ENCODE measurements around the gene SEMA5A.

The SEMA5A gene

DNA sequence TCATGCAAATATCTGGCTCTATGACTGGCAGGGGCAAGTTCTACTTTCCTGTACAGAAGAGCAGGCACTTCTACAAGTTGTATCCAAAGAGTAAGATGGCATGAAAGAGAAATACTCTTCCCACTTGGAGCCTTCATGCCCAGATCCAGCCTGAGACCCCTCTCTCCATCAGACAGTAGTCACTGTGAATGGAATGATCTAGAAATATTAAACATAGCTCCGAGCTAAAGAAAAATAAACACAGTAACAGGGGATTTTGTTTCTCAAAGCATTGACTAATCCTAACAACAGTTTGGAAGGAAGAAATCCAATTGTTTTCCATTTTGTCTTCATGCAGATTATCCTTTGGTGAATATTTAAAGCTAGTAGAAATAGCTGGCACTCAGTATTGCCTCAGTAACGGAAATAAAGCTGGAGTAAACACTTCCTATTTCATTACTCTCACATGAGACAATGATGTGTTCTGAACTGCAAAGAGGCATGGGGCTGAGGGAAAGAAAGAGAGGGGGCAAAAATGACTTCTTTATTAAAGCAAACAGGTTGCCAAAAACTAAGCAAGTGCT, 100.0 kb downstream of the SEMA5A start:
- no peak overlapping the region for H3K4me2 ChIP-seq (ENCODE audit: low read length, poor library complexity, severe bottlenecking)
- no peak overlapping the region for H4K8ac ChIP-seq (ENCODE audit: low read length)
- no peak overlapping the region for H3K14ac ChIP-seq (ENCODE audit: low read length in 2 of 2)
- H3K4me3 ChIP-seq (ENCODE audit: insufficient read depth in 1 of 2, low read depth in 1 of 2, low read length in 2 of 2) = no peak overlapping the region
- H3K18ac ChIP-seq (ENCODE audit: low read depth in 1 of 2, low read length in 2 of 2) = no peak overlapping the region
- no peak overlapping the region for H2AFZ ChIP-seq (ENCODE audit: low read depth, low read length)
- peak overlapping the region; percentile 75 for H2AK5ac ChIP-seq (ENCODE audit: low read length, severe bottlenecking)
- peak; percentile 54 for DNase-seq
- H2BK5ac ChIP-seq (ENCODE audit: low read depth, low read length, poor library complexity, severe bottlenecking) = no peak overlapping the region
- no peak overlapping the region for H2BK120ac ChIP-seq (ENCODE audit: low read depth, low read length)
- peak overlapping the region in 1 of 2 experiments; percentile 62 for H3K4ac ChIP-seq (ENCODE audit: low read depth in 1 of 2, low read length in 2 of 2)
- peaks cover 3% of the 10 kb centered on the region for H3K9me3 ChIP-seq (ENCODE audit: control insufficient read depth, low read length)
- peaks cover 27% of the 10 kb centered on the region for H3K79me1 ChIP-seq (replicated peaks; ENCODE audit: low read length, poor library complexity, severe bottlenecking)
- no peak overlapping the region for H4K91ac ChIP-seq (ENCODE audit: low read length)
- H2BK12ac ChIP-seq (ENCODE audit: low read length in 2 of 2) = no peak overlapping the region
- H3K36me3 ChIP-seq (ENCODE audit: control insufficient read depth in 1 of 2, insufficient read depth in 2 of 2, low read depth in 1 of 2, low read length in 2 of 2) = peaks cover 0 to 2% of the 10 kb centered on the region in 2 experiments
- H3K4me1 ChIP-seq (ENCODE audit: control insufficient read depth, insufficient read depth, low read depth, low read length) = peaks cover 13% of the 10 kb centered on the region
- H3K9ac ChIP-seq (ENCODE audit: low read length) = peak overlapping the region; percentile 72
- H3K27ac ChIP-seq (ENCODE audit: low read length, poor library complexity, severe bottlenecking) = no peak overlapping the region
- H3K27me3 ChIP-seq (ENCODE audit: control insufficient read depth in 1 of 2, insufficient read depth in 1 of 2, low read length in 2 of 2) = no peaks in the 10 kb centered on the region
- WGBS = no CpG with 5 or more reads among the region's 2 CpGs
- no peak overlapping the region for H3K23ac ChIP-seq (ENCODE audit: low read length in 2 of 2)
- H2BK15ac ChIP-seq (ENCODE audit: low read depth, poor library complexity, severe bottlenecking) = no peak overlapping the region

DNA sequence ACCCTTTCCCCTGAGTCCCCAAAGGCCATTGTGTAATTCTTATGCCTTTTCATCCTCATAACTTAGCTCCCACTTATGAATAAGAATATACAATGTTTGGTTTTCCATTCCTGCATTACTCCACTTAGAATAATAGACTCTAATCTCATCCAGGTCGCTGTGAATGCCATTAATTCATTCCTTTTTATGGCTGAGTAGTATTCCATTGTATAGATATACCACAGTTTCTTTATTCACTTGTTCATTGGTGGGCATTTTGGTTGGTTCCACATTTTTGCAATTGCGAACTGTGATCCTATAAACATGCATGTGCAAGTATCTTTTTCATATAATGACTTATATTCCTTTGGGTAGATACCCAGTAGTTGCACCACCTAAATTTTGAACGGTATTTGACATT, 101.5 kb downstream of the SEMA5A start:
- no peak overlapping the region for H3K14ac ChIP-seq (ENCODE audit: low read length in 2 of 2)
- H3K27ac ChIP-seq (ENCODE audit: low read length, poor library complexity, severe bottlenecking) = no peak overlapping the region
- H2BK12ac ChIP-seq (ENCODE audit: low read length in 2 of 2) = no peak overlapping the region
- H2BK120ac ChIP-seq (ENCODE audit: low read depth, low read length) = no peak overlapping the region
- no peak for DNase-seq
- peaks cover 3% of the 10 kb centered on the region for H3K9me3 ChIP-seq (ENCODE audit: control insufficient read depth, low read length)
- H2AFZ ChIP-seq (ENCODE audit: low read depth, low read length) = no peak overlapping the region
- H3K79me1 ChIP-seq (replicated peaks; ENCODE audit: low read length, poor library complexity, severe bottlenecking) = peaks cover 25% of the 10 kb centered on the region
- H3K4me1 ChIP-seq (ENCODE audit: control insufficient read depth, insufficient read depth, low read depth, low read length) = peaks cover 20% of the 10 kb centered on the region
- H3K18ac ChIP-seq (ENCODE audit: low read depth in 1 of 2, low read length in 2 of 2) = no peak overlapping the region
- H3K9ac ChIP-seq (ENCODE audit: low read length) = no peak overlapping the region
- H3K23ac ChIP-seq (ENCODE audit: low read length in 2 of 2) = no peak overlapping the region
- H3K36me3 ChIP-seq (ENCODE audit: control insufficient read depth in 1 of 2, insufficient read depth in 2 of 2, low read depth in 1 of 2, low read length in 2 of 2) = peaks cover 0 to 2% of the 10 kb centered on the region in 2 experiments
- no peak overlapping the region for H4K8ac ChIP-seq (ENCODE audit: low read length)
- no peak overlapping the region for H2AK5ac ChIP-seq (ENCODE audit: low read length, severe bottlenecking)
- H3K27me3 ChIP-seq (ENCODE audit: control insufficient read depth in 1 of 2, insufficient read depth in 1 of 2, low read length in 2 of 2) = no peaks in the 10 kb centered on the region
- no peak overlapping the region for H4K91ac ChIP-seq (ENCODE audit: low read length)
- 100% methylated on average over 1 of the region's 3 CpGs for WGBS
- H3K4ac ChIP-seq (ENCODE audit: low read depth in 1 of 2, low read length in 2 of 2) = no peak overlapping the region
- H3K4me2 ChIP-seq (ENCODE audit: low read length, poor library complexity, severe bottlenecking) = no peak overlapping the region
- no peak overlapping the region for H3K4me3 ChIP-seq (ENCODE audit: insufficient read depth in 1 of 2, low read depth in 1 of 2, low read length in 2 of 2)
- no peak overlapping the region for H2BK5ac ChIP-seq (ENCODE audit: low read depth, low read length, poor library complexity, severe bottlenecking)
- H2BK15ac ChIP-seq (ENCODE audit: low read depth, poor library complexity, severe bottlenecking) = no peak overlapping the region

DNA sequence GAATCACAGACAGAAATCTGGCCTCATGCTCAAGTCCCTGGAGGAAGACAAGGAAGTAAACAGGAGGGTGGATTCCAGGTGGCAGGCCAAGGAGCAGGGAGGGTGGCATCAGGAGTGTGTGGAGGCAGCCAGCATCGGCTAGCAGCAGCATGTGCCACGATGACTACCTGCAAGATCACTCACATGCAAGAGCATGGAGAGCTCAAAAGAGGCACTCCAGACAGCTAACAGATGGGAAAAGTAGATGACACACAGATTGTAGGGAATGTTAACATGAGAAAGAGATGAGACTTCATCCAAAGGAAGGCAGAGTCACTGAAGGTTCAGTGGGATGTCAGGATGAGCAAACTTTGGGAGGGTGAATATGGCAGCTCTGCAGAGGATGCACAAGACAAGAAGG, 104.3 kb downstream of the SEMA5A start:
- WGBS = 96% methylated on average over 2 of the region's 2 CpGs
- peaks cover 29% of the 10 kb centered on the region for H3K79me1 ChIP-seq (replicated peaks; ENCODE audit: low read length, poor library complexity, severe bottlenecking)
- H3K23ac ChIP-seq (ENCODE audit: low read length in 2 of 2) = no peak overlapping the region
- peak overlapping the region in 1 of 2 experiments; percentile 73 for H3K18ac ChIP-seq (ENCODE audit: low read depth in 1 of 2, low read length in 2 of 2)
- peak overlapping the region; percentile 57 for H2AK5ac ChIP-seq (ENCODE audit: low read length, severe bottlenecking)
- H3K9me3 ChIP-seq (ENCODE audit: control insufficient read depth, low read length) = peaks cover 3% of the 10 kb centered on the region
- no peak overlapping the region for H2BK5ac ChIP-seq (ENCODE audit: low read depth, low read length, poor library complexity, severe bottlenecking)
- H3K4me1 ChIP-seq (ENCODE audit: control insufficient read depth, insufficient read depth, low read depth, low read length) = peaks cover 22% of the 10 kb centered on the region
- no peak overlapping the region for H3K4me2 ChIP-seq (ENCODE audit: low read length, poor library complexity, severe bottlenecking)
- no peak overlapping the region for H3K4me3 ChIP-seq (ENCODE audit: insufficient read depth in 1 of 2, low read depth in 1 of 2, low read length in 2 of 2)
- H3K36me3 ChIP-seq (ENCODE audit: control insufficient read depth in 1 of 2, insufficient read depth in 2 of 2, low read depth in 1 of 2, low read length in 2 of 2) = peaks cover 0 to 4% of the 10 kb centered on the region in 2 experiments
- no peak overlapping the region for H2AFZ ChIP-seq (ENCODE audit: low read depth, low read length)
- H3K9ac ChIP-seq (ENCODE audit: low read length) = no peak overlapping the region
- H2BK12ac ChIP-seq (ENCODE audit: low read length in 2 of 2) = peak overlapping the region in 1 of 2 experiments; percentile 61
- H4K91ac ChIP-seq (ENCODE audit: low read length) = no peak overlapping the region
- H2BK120ac ChIP-seq (ENCODE audit: low read depth, low read length) = no peak overlapping the region
- H3K14ac ChIP-seq (ENCODE audit: low read length in 2 of 2) = no peak overlapping the region
- no peaks in the 10 kb centered on the region for H3K27me3 ChIP-seq (ENCODE audit: control insufficient read depth in 1 of 2, insufficient read depth in 1 of 2, low read length in 2 of 2)
- no peak overlapping the region for H4K8ac ChIP-seq (ENCODE audit: low read length)
- no peak overlapping the region for H3K4ac ChIP-seq (ENCODE audit: low read depth in 1 of 2, low read length in 2 of 2)
- no peak overlapping the region for H2BK15ac ChIP-seq (ENCODE audit: low read depth, poor library complexity, severe bottlenecking)
- H3K27ac ChIP-seq (ENCODE audit: low read length, poor library complexity, severe bottlenecking) = peak overlapping the region; percentile 64
- DNase-seq = no peak

DNA sequence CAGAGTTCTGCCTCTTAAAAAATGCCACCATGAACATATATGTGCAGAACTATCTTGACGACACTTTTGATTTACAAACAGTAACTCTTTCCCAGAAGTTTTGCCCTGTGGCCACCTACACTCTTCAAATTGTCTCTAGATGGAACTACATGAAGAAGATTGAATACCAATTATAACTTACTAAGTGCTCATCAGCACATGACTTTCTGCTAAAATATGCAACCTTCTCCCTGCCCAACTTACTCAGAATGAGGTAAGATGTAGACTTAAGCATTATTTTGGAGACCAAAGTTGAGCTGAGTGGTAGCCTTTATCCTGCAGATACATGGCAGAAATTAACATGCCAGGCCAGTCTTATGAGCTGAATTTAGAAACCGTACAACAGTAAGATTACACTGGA, 105.4 kb downstream of the SEMA5A start:
- no peak overlapping the region for H2AFZ ChIP-seq (ENCODE audit: low read depth, low read length)
- no peak overlapping the region for H3K4ac ChIP-seq (ENCODE audit: low read depth in 1 of 2, low read length in 2 of 2)
- H3K23ac ChIP-seq (ENCODE audit: low read length in 2 of 2) = no peak overlapping the region
- WGBS = 53% methylated on average over 2 of the region's 2 CpGs
- no peak overlapping the region for H3K9ac ChIP-seq (ENCODE audit: low read length)
- no peak overlapping the region for H3K14ac ChIP-seq (ENCODE audit: low read length in 2 of 2)
- H3K18ac ChIP-seq (ENCODE audit: low read depth in 1 of 2, low read length in 2 of 2) = peak overlapping the region in 1 of 2 experiments; percentile 1
- H4K91ac ChIP-seq (ENCODE audit: low read length) = no peak overlapping the region
- H4K8ac ChIP-seq (ENCODE audit: low read length) = no peak overlapping the region
- no peak overlapping the region for H3K4me2 ChIP-seq (ENCODE audit: low read length, poor library complexity, severe bottlenecking)
- H2BK5ac ChIP-seq (ENCODE audit: low read depth, low read length, poor library complexity, severe bottlenecking) = no peak overlapping the region
- H3K36me3 ChIP-seq (ENCODE audit: control insufficient read depth in 1 of 2, insufficient read depth in 2 of 2, low read depth in 1 of 2, low read length in 2 of 2) = peaks cover 0 to 7% of the 10 kb centered on the region in 2 experiments
- peak overlapping the region; percentile 3 for H3K27ac ChIP-seq (ENCODE audit: low read length, poor library complexity, severe bottlenecking)
- peaks cover 3% of the 10 kb centered on the region for H3K9me3 ChIP-seq (ENCODE audit: control insufficient read depth, low read length)
- H2BK15ac ChIP-seq (ENCODE audit: low read depth, poor library complexity, severe bottlenecking) = no peak overlapping the region
- peaks cover 22% of the 10 kb centered on the region for H3K4me1 ChIP-seq (ENCODE audit: control insufficient read depth, insufficient read depth, low read depth, low read length)
- no peaks in the 10 kb centered on the region for H3K27me3 ChIP-seq (ENCODE audit: control insufficient read depth in 1 of 2, insufficient read depth in 1 of 2, low read length in 2 of 2)
- DNase-seq = peak; percentile 31
- H3K4me3 ChIP-seq (ENCODE audit: insufficient read depth in 1 of 2, low read depth in 1 of 2, low read length in 2 of 2) = no peak overlapping the region
- H2AK5ac ChIP-seq (ENCODE audit: low read length, severe bottlenecking) = no peak overlapping the region
- no peak overlapping the region for H2BK120ac ChIP-seq (ENCODE audit: low read depth, low read length)
- peaks cover 32% of the 10 kb centered on the region for H3K79me1 ChIP-seq (replicated peaks; ENCODE audit: low read length, poor library complexity, severe bottlenecking)
- H2BK12ac ChIP-seq (ENCODE audit: low read length in 2 of 2) = no peak overlapping the region

Measured in mesenchymal stem cell (in vitro differentiated cells and primary cell).